H9 (cell line): Measurements from ENCODE around the gene CPT2. TPM values are rescaled to one million over a fixed set of nuclear protein-coding genes. Genes with fewer than 3 reads are reported as not detected.

ENCODE experiments used
- DNase-seq: peaks from one replicate; pipeline ENCODE4 v3.0.0-alpha.2; 2017
- H2AFZ ChIP-seq: one replicate; pipeline ENCODE4 v1.6.1; 2013; ENCODE audit warnings: mild to moderate bottlenecking, low read length, control low read depth, moderate library complexity
- H2AK5ac ChIP-seq: 2 replicates; pipeline ENCODE4 v1.6.1; 2013; ENCODE audit warnings: low read length, control low read depth, mixed read lengths; ENCODE audit not compliant: insufficient read length
- H2BK120ac ChIP-seq: one replicate; pipeline ENCODE4 v1.6.1; 2013; ENCODE audit warnings: low read depth, mild to moderate bottlenecking, low read length, control low read depth, inconsistent platforms; ENCODE audit not compliant: poor library complexity, severe bottlenecking
- H2BK12ac ChIP-seq: 2 replicates; pipeline ENCODE4 v1.6.1; 2013; ENCODE audit warnings: low read length, control low read depth, mixed read lengths, low read depth; ENCODE audit not compliant: insufficient read length
- H2BK15ac ChIP-seq: 2 replicates; pipeline ENCODE4 v1.6.1; 2013; ENCODE audit warnings: low read depth, low read length, control low read depth
- H2BK20ac ChIP-seq: one replicate; pipeline ENCODE4 v1.6.1; 2013; ENCODE audit warnings: low read depth, mild to moderate bottlenecking, low read length, control low read depth, inconsistent platforms; ENCODE audit not compliant: poor library complexity, severe bottlenecking
- H2BK5ac ChIP-seq: 2 replicates; pipeline ENCODE4 v1.6.1; 2013; ENCODE audit warnings: low read length, control low read depth, mixed read lengths; ENCODE audit not compliant: insufficient read length
- H3K14ac ChIP-seq: 2 replicates; pipeline ENCODE4 v1.6.1; 2013; ENCODE audit warnings: low read length, control low read depth; ENCODE audit not compliant: insufficient read depth
- H3K18ac ChIP-seq: 2 replicates; pipeline ENCODE4 v1.6.1; 2013; ENCODE audit warnings: low read depth, mild to moderate bottlenecking, mixed read lengths, low read length, control low read depth; ENCODE audit not compliant: insufficient read length
- H3K23ac ChIP-seq: 2 replicates; pipeline ENCODE4 v1.6.1; 2013; ENCODE audit warnings: low read length, control low read depth, mixed read lengths, low read depth; ENCODE audit not compliant: insufficient read length
- H3K23me2 ChIP-seq: 2 replicates; pipeline ENCODE4 v1.6.1; 2013; ENCODE audit warnings: low read depth, mild to moderate bottlenecking, mixed read lengths, low read length, control low read depth; ENCODE audit not compliant: insufficient read length, poor library complexity, severe bottlenecking
- H3K27ac ChIP-seq: 2 replicates; pipeline ENCODE4 v1.5.1; 2013; ENCODE audit warnings: low read length, control low read depth, mixed read lengths, low read depth; ENCODE audit not compliant: insufficient read length
- H3K27me3 ChIP-seq: 2 replicates; pipeline ENCODE4 v1.6.1; 2013; ENCODE audit warnings: low read length, control low read depth, inconsistent platforms; ENCODE audit not compliant: insufficient read depth
- H3K4ac ChIP-seq: 2 replicates; pipeline ENCODE4 v1.6.1; 2013; ENCODE audit warnings: low read depth, mild to moderate bottlenecking, control low read depth, inconsistent platforms, low read length, moderate library complexity
- H3K4me1 ChIP-seq: 2 replicates; pipeline ENCODE4 v1.6.1; 2013; ENCODE audit warnings: low read length, control low read depth, inconsistent platforms; ENCODE audit not compliant: insufficient read depth
- H3K4me2 ChIP-seq: 2 replicates; pipeline ENCODE4 v1.6.1; 2013; ENCODE audit warnings: low read length, control low read depth, mixed read lengths; ENCODE audit not compliant: insufficient read length, insufficient read depth
- H3K56ac ChIP-seq: 2 replicates; pipeline ENCODE4 v1.6.1; 2013; ENCODE audit warnings: low read depth, mild to moderate bottlenecking, mixed read lengths, low read length, control low read depth; ENCODE audit not compliant: insufficient read length
- H3K79me1 ChIP-seq: 2 replicates; pipeline ENCODE4 v1.6.1; 2013; ENCODE audit warnings: low read depth, mild to moderate bottlenecking, moderate library complexity, low read length, control low read depth, inconsistent platforms; ENCODE audit not compliant: insufficient read depth, poor library complexity, severe bottlenecking
- H3K79me2 ChIP-seq: 2 replicates; pipeline ENCODE4 v1.6.1; 2013; ENCODE audit warnings: low read length, control low read depth, inconsistent platforms; ENCODE audit not compliant: insufficient read depth
- H3K9ac ChIP-seq: 2 replicates; pipeline ENCODE4 v1.6.1; 2013; ENCODE audit warnings: low read length, control low read depth, mixed read lengths; ENCODE audit not compliant: insufficient read length; ENCODE audit errors: extremely low read depth
- H3K9me3 ChIP-seq: one replicate; pipeline ENCODE4 v1.6.1; 2013; ENCODE audit warnings: low read depth, low read length, inconsistent platforms; ENCODE audit not compliant: control insufficient read depth
- H3T11ph ChIP-seq: one replicate; pipeline ENCODE4 v1.6.1; 2013; ENCODE audit warnings: mild to moderate bottlenecking, low read length, control low read depth, inconsistent platforms
- H4K20me1 ChIP-seq: one replicate; pipeline ENCODE4 v1.6.1; 2013; ENCODE audit not compliant: control insufficient read depth, insufficient read length, insufficient read depth
- H4K5ac ChIP-seq: 2 replicates; pipeline ENCODE4 v1.6.1; 2013; ENCODE audit warnings: low read depth, mild to moderate bottlenecking, mixed read lengths, low read length, control low read depth; ENCODE audit not compliant: insufficient read length
- H4K8ac ChIP-seq: replicated peaks from 2 replicates; pipeline ENCODE4 v1.6.1; 2013; ENCODE audit warnings: low read length, control low read depth, mixed read lengths, low read depth; ENCODE audit not compliant: insufficient read length
- H4K91ac ChIP-seq: 2 replicates; pipeline ENCODE4 v1.6.1; 2013; ENCODE audit warnings: low read depth, mild to moderate bottlenecking, moderate library complexity, mixed read lengths, low read length, control low read depth; ENCODE audit not compliant: insufficient read length
- H3K27ac Mint-ChIP-seq, 3 experiments: 2 replicates in 2 of 3; 3 replicates in 1 of 3; pipeline ENCODE4 v1.8.0; 2020 to 2021; ENCODE audit warnings: mixed read lengths in 3 of 3, mild to moderate bottlenecking in 1 of 3, moderate library complexity in 1 of 3
- H3K27me3 Mint-ChIP-seq: 2 replicates; pipeline ENCODE4 v1.8.0; 2021; ENCODE audit warnings: low read depth, mild to moderate bottlenecking, moderate library complexity, mixed read lengths
- H3K36me3 Mint-ChIP-seq, 3 experiments: 2 replicates in 2 of 3; 3 replicates in 1 of 3; pipeline ENCODE4 v1.8.0; 2020 to 2021; ENCODE audit warnings: low read depth in 3 of 3, mixed read lengths in 3 of 3; ENCODE audit not compliant: insufficient read depth in 1 of 3
- H3K4me1 Mint-ChIP-seq, 2 experiments: 2 replicates each; pipeline ENCODE4 v1.8.0; 2020; ENCODE audit warnings: mixed read lengths in 2 of 2
- H3K4me3 Mint-ChIP-seq, 2 experiments: 2 replicates in 1 of 2; 3 replicates in 1 of 2; pipeline ENCODE4 v1.8.0; 2020 to 2021; ENCODE audit warnings: mild to moderate bottlenecking in 2 of 2, mixed read lengths in 2 of 2, moderate library complexity in 1 of 2
- H3K9me3 Mint-ChIP-seq, 2 experiments: 2 replicates in 1 of 2; 3 replicates in 1 of 2; pipeline ENCODE4 v1.8.0; 2020; ENCODE audit warnings: mild to moderate bottlenecking in 2 of 2, mixed read lengths in 2 of 2, moderate library complexity in 1 of 2
- WGBS: extraction: QIAGEN DNeasy Blood & Tissue Kit; methylation state at CpG from one replicate; pipeline ENCODE4 v1.1.7; 2013; ENCODE audit warnings: missing lambda C conversion rate, low lambda C conversion rate, mixed read lengths; ENCODE audit not compliant: insufficient read length; ENCODE audit errors: extremely low coverage; 5-methylcytosine and 5-hydroxymethylcytosine counted together
- total RNA-seq: library from RNA; stranded (reverse); gene quantifications from 2 replicates; pipeline ENCODE4 v1.2.1, GENCODE V29; 2021
- TF ChIP-seq, protein P1 (sequence below): fragments of 200-600 bp; sonication (generic); conservative IDR thresholded peaks from 3 replicates; pipeline ENCODE4 v1.8.0; 2021; ENCODE audit warnings: antibody characterized with exemption, mild to moderate bottlenecking

Gene CPT2
- total RNA-seq, 1 experiment from 2014 or later, result 33.2 TPM

DNA sequence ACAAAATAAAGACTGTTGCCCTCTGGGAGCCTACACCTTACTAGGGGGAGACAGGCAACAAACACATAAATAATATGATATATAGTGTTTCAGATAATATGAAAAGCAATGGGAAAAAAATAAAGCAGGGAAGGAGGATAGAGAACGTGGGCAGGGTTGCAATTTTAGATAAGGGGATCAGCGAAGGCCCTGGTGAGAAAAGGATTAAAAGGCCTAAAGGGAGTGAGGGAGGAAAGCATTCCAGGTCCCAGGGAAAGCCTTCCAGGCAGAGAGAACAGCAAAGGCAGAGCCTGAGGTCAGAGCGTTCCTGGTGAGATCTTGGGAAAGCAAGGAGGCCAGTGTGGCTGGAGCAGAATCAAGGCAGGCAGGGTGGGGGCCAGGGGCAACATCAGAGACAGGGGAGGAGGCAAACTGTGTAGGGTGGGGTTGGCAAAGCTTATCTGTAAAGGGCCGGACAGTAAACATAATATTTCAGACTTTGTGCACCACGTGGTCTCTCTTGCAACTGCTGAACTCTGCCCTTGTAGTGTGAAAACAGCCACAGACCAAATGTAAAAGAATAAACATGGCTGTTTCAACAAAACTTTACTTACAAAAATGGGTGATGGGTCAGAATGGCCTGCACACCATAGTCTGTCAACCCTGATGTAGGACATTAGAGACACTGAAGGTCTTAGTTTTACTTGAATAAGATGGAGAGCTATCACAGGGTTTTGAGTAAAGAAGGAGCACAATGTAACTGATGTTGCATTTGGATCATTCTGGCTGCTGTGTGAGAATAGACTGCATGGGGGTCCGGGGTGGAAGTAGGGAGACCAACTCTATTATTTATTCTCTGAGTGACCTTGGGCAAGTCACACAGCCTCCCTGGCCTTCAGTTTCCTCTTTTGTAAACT, 13.3 kb upstream of the CPT2 start:
- Histone ChIP-seq H2BK5ac (no peak overlapping the region), H3K4me2 (no peak overlapping the region), H4K91ac (no peak overlapping the region), H2BK12ac (no peak overlapping the region), H4K5ac (no peak overlapping the region), H2AK5ac (no peak overlapping the region), H3K79me2 (no peaks in the 10 kb centered on the region), H3T11ph (no peak overlapping the region), H3K79me1 (no peaks in the 10 kb centered on the region), H3K23me2 (no peaks in the 10 kb centered on the region), H3K14ac (no peak overlapping the region), H2BK15ac (no peak overlapping the region), H3K56ac (no peak overlapping the region), H3K9ac (no peak overlapping the region), H2BK120ac (no peak overlapping the region), H4K8ac (no peak overlapping the region), H3K27ac (no peak overlapping the region), H3K4ac (no peak overlapping the region), H2BK20ac (no peak overlapping the region), H3K27me3 (no peaks in the 10 kb centered on the region), H3K9me3 (no peaks in the 10 kb centered on the region), H3K23ac (no peak overlapping the region), H3K4me1 (no peaks in the 10 kb centered on the region), H4K20me1 (no peaks in the 10 kb centered on the region), H3K18ac (no peak overlapping the region), H2AFZ (no peak overlapping the region)
- Mint-ChIP-seq H3K36me3 (no peaks in the 10 kb centered on the region), H3K27ac (no peak overlapping the region), H3K27me3 (peaks cover 13% of the 10 kb centered on the region), H3K9me3 (no peaks in the 10 kb centered on the region; a peak in 1 of 5 replicates), H3K4me1 (peaks cover 9 to 10% of the 10 kb centered on the region in 2 experiments), H3K4me3 (no peak overlapping the region)
- no CpG with 5 or more reads among the region's 6 CpGs for WGBS
- DNase-seq, result no peak
- TF ChIP-seq, protein P1, sequence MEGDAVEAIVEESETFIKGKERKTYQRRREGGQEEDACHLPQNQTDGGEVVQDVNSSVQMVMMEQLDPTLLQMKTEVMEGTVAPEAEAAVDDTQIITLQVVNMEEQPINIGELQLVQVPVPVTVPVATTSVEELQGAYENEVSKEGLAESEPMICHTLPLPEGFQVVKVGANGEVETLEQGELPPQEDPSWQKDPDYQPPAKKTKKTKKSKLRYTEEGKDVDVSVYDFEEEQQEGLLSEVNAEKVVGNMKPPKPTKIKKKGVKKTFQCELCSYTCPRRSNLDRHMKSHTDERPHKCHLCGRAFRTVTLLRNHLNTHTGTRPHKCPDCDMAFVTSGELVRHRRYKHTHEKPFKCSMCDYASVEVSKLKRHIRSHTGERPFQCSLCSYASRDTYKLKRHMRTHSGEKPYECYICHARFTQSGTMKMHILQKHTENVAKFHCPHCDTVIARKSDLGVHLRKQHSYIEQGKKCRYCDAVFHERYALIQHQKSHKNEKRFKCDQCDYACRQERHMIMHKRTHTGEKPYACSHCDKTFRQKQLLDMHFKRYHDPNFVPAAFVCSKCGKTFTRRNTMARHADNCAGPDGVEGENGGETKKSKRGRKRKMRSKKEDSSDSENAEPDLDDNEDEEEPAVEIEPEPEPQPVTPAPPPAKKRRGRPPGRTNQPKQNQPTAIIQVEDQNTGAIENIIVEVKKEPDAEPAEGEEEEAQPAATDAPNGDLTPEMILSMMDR, result no peak
